KMS-11 (cell line): ENCODE data around the gene KCTD16.

Experiments
- H2AFZ ChIP-seq: fragments of 200-600 bp; sonication (generic); 2 replicates; pipeline ENCODE4 v1.6.1; 2016; ENCODE audit warnings: antibody characterized with exemption, mixed run types, low read depth
- H3K27ac ChIP-seq: fragments of 200-600 bp; sonication (generic); 2 replicates; pipeline ENCODE4 v1.6.1; 2016; ENCODE audit warnings: mild to moderate bottlenecking, mixed run types
- H3K27me3 ChIP-seq: fragments of 200-600 bp; sonication (generic); 2 replicates; pipeline ENCODE4 v1.6.1; 2017; ENCODE audit warnings: mild to moderate bottlenecking, low read depth, mixed run types, moderate library complexity; ENCODE audit not compliant: insufficient read depth
- H3K36me3 ChIP-seq: fragments of 200-600 bp; sonication (generic); 2 replicates; pipeline ENCODE4 v1.6.1; 2017; ENCODE audit warnings: mild to moderate bottlenecking, mixed run types; ENCODE audit not compliant: insufficient read depth
- H3K4me1 ChIP-seq: fragments of 200-600 bp; sonication (generic); 2 replicates; pipeline ENCODE4 v1.6.1; 2016; ENCODE audit warnings: mild to moderate bottlenecking, low read depth, mixed run types; ENCODE audit not compliant: poor library complexity, severe bottlenecking
- H3K4me2 ChIP-seq: fragments of 200-600 bp; sonication (generic); 2 replicates; pipeline ENCODE4 v1.7.0; 2016; ENCODE audit warnings: mild to moderate bottlenecking, mixed run types
- H3K4me3 ChIP-seq: fragments of 200-600 bp; sonication (generic); IDR thresholded peaks from 2 replicates; pipeline ENCODE4 v1.6.1; 2017; ENCODE audit warnings: low read depth, low read length, mixed read lengths; ENCODE audit not compliant: insufficient read depth
- H3K79me2 ChIP-seq: fragments of 200-600 bp; sonication (generic); 2 replicates; pipeline ENCODE4 v1.6.1; 2016; ENCODE audit warnings: low read depth, mixed run types; ENCODE audit not compliant: insufficient read depth
- H3K9ac ChIP-seq: fragments of 200-600 bp; sonication (generic); 2 replicates; pipeline ENCODE4 v1.6.1; 2016; ENCODE audit warnings: mild to moderate bottlenecking, mixed run types
- H4K20me1 ChIP-seq: fragments of 200-600 bp; sonication (generic); 2 replicates; pipeline ENCODE4 v1.6.1; 2016; ENCODE audit warnings: mild to moderate bottlenecking, mixed run types; ENCODE audit not compliant: insufficient read depth
- TF ChIP-seq, protein P1 (sequence below): fragments of 200-600 bp; sonication (generic); conservative IDR thresholded peaks from 2 replicates; pipeline ENCODE4 v1.6.1; 2017; ENCODE audit warnings: low read depth, mild to moderate bottlenecking, antibody characterized with exemption, low read length, moderate library complexity, mixed read lengths

KCTD16 gene

DNA sequence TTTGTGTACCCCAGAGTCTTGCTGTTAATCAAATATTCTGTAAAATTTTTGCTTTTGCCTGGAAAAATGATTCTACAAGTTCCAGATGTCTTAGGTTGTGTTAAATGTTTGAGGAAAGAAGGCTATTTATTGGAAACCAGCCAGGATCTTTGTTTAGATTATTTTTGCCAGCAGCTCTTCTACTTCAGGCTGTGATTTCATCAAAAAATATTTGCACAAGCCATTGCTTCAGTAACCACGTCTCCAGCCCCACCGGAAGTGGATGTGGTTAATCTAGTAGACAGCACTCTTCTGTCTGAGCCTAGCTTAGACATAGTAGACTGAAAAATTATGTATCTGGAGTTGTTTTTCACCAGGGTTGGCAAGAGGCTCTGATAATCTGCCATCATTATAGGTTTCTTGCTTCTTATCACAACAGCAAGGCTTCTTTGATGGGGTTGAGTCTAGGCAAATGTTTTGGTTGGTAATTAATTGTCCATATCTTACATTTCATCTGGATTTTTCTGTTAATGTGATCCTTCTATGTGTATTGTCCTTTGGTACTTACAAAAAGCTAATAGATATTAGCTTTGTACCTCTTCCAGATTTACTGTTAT is 17.1 kb downstream of the KCTD16 start:
- H3K4me2 ChIP-seq: peak overlapping the region; percentile 38
- H3K9ac ChIP-seq: no peak overlapping the region
- peaks cover 62% of the 10 kb centered on the region for H3K4me1 ChIP-seq
- peak overlapping the region; percentile 15 for H3K27ac ChIP-seq
- H4K20me1 ChIP-seq: no peaks in the 10 kb centered on the region
- no peaks in the 10 kb centered on the region for H3K27me3 ChIP-seq
- H3K79me2 ChIP-seq: no peaks in the 10 kb centered on the region
- H3K36me3 ChIP-seq: no peaks in the 10 kb centered on the region
- TF ChIP-seq, protein P1, sequence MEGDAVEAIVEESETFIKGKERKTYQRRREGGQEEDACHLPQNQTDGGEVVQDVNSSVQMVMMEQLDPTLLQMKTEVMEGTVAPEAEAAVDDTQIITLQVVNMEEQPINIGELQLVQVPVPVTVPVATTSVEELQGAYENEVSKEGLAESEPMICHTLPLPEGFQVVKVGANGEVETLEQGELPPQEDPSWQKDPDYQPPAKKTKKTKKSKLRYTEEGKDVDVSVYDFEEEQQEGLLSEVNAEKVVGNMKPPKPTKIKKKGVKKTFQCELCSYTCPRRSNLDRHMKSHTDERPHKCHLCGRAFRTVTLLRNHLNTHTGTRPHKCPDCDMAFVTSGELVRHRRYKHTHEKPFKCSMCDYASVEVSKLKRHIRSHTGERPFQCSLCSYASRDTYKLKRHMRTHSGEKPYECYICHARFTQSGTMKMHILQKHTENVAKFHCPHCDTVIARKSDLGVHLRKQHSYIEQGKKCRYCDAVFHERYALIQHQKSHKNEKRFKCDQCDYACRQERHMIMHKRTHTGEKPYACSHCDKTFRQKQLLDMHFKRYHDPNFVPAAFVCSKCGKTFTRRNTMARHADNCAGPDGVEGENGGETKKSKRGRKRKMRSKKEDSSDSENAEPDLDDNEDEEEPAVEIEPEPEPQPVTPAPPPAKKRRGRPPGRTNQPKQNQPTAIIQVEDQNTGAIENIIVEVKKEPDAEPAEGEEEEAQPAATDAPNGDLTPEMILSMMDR: no peak
- H2AFZ ChIP-seq: peak overlapping the region; percentile 38
- no peak overlapping the region for H3K4me3 ChIP-seq

- no peak overlapping the region for H3K9ac ChIP-seq
- H3K4me2 ChIP-seq: 0 out of 2 replicates have a peak overlapping the region, but pooled peaks have one; percentile 18
- peaks cover 56% of the 10 kb centered on the region for H3K4me1 ChIP-seq
- peak overlapping the region; percentile 12; the same call in 1 of the 2 replicates for H3K27ac ChIP-seq
- no peaks in the 10 kb centered on the region for H3K36me3 ChIP-seq
- H4K20me1 ChIP-seq: no peaks in the 10 kb centered on the region
- H3K4me3 ChIP-seq: no peak overlapping the region
- H2AFZ ChIP-seq: no peak overlapping the region
- no peaks in the 10 kb centered on the region for H3K27me3 ChIP-seq
- no peaks in the 10 kb centered on the region for H3K79me2 ChIP-seq
- TF ChIP-seq, protein P1: no peak
These were observed 19.2 kb downstream of the KCTD16 start for GRCh38 chr5:144189800-144190429.

DNA sequence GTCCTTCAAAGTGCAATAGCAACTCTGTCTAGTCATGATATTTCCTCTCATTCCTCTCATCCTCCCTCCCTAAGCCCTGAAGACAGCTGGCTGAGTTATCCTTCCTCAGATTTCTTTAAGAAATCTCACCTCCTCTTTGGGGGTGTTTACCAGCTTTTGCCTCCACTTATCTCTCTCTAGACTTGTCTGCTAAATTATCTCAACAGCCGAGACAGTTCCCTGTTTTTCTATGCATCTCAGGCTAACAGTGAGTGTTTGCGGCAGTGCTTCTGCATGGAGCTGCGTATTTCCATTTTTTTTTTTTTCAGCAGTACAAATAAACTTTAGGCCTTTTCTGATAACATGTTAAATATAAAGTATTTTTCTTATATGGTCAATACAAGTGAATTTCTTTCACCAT is 20.9 kb downstream of the KCTD16 start:
- H3K4me3 ChIP-seq: no peak overlapping the region
- H3K36me3 ChIP-seq: no peaks in the 10 kb centered on the region
- peak overlapping the region; percentile 66 for H3K4me2 ChIP-seq
- H2AFZ ChIP-seq: peak overlapping the region; percentile 77
- peaks cover 54% of the 10 kb centered on the region for H3K4me1 ChIP-seq
- H4K20me1 ChIP-seq: no peaks in the 10 kb centered on the region
- TF ChIP-seq, protein P1: no peak
- H3K79me2 ChIP-seq: no peaks in the 10 kb centered on the region
- H3K27ac ChIP-seq: peak overlapping the region; percentile 33
- no peaks in the 10 kb centered on the region for H3K27me3 ChIP-seq
- H3K9ac ChIP-seq: no peak overlapping the region

DNA sequence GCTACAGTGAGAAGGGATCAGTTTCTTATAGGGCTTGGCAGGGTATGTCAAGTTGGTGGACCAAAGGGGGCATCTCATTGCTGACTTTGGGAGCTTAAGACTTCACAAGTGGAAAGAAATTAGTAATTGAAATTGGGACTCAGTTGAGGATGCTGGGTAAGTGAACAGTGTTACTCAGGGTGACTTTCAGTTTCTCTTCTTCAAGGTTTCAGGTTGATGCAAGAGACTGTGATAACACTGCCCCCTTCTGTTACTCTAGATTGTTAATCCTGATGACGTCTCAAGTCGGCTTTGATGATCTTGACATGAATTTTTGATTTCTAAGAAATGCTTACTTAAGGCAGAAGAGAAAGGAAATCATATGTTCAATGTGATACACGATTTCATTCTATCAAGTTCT is 21.3 kb downstream of the KCTD16 start:
- Histone ChIP-seq H2AFZ (peak overlapping the region; percentile 77), H3K27ac (peak overlapping the region; percentile 33), H3K9ac (no peak overlapping the region), H3K27me3 (no peaks in the 10 kb centered on the region), H4K20me1 (no peaks in the 10 kb centered on the region), H3K4me3 (no peak overlapping the region), H3K36me3 (no peaks in the 10 kb centered on the region), H3K4me1 (peaks cover 50% of the 10 kb centered on the region), H3K79me2 (no peaks in the 10 kb centered on the region), H3K4me2 (peak overlapping the region; percentile 66)
- TF ChIP-seq, protein P1: peak; percentile 70
